Measurements from ENCODE around the gene TMEM98.

GRCh38 chr17:32988481-32989101 lies 60.6 kb downstream of the TMEM98 start:
- TF ChIP-seq FOS (IDR thresholded peaks at IDR 0.05; ENCODE audit: low read depth, low read length) (no peak), POLR2A (IDR thresholded peaks at IDR 0.05; ENCODE audit: low read depth, low read length) (no peak), RFX5 (IDR thresholded peaks at IDR 0.05; ENCODE audit: low read depth, low read length) (no peak), RAD21 (IDR thresholded peaks at IDR 0.05; ENCODE audit: low read length) (no peak), CEBPB (IDR thresholded peaks at IDR 0.05; ENCODE audit: low read depth, low read length) (no peak), ELK1 (IDR thresholded peaks at IDR 0.05; ENCODE audit: borderline replicate concordance, low read depth, low read length) (no peak), RCOR1 (IDR thresholded peaks at IDR 0.05; ENCODE audit: insufficient replicate concordance, low read length) (no peak), SMC3 (IDR thresholded peaks at IDR 0.05; ENCODE audit: low read depth, low read length) (no peak), MAFK (IDR thresholded peaks at IDR 0.05; ENCODE audit: low read depth, low read length) (no peak), MXI1 (IDR thresholded peaks at IDR 0.05; ENCODE audit: borderline replicate concordance, low read depth, low read length) (no peak)
- TF ChIP-seq, protein P1, sequence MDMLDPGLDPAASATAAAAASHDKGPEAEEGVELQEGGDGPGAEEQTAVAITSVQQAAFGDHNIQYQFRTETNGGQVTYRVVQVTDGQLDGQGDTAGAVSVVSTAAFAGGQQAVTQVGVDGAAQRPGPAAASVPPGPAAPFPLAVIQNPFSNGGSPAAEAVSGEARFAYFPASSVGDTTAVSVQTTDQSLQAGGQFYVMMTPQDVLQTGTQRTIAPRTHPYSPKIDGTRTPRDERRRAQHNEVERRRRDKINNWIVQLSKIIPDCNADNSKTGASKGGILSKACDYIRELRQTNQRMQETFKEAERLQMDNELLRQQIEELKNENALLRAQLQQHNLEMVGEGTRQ (IDR thresholded peaks at IDR 0.05; ENCODE audit: low read depth, low read length) = no peak
- TF ChIP-seq, protein P2, sequence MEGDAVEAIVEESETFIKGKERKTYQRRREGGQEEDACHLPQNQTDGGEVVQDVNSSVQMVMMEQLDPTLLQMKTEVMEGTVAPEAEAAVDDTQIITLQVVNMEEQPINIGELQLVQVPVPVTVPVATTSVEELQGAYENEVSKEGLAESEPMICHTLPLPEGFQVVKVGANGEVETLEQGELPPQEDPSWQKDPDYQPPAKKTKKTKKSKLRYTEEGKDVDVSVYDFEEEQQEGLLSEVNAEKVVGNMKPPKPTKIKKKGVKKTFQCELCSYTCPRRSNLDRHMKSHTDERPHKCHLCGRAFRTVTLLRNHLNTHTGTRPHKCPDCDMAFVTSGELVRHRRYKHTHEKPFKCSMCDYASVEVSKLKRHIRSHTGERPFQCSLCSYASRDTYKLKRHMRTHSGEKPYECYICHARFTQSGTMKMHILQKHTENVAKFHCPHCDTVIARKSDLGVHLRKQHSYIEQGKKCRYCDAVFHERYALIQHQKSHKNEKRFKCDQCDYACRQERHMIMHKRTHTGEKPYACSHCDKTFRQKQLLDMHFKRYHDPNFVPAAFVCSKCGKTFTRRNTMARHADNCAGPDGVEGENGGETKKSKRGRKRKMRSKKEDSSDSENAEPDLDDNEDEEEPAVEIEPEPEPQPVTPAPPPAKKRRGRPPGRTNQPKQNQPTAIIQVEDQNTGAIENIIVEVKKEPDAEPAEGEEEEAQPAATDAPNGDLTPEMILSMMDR (conservative IDR thresholded peaks at IDR 0.05; ENCODE audit: low read depth, low read length) = no peak

Data from IMR-90 (cell line).